Measurements from ENCODE around the gene BNC2.

DNA sequence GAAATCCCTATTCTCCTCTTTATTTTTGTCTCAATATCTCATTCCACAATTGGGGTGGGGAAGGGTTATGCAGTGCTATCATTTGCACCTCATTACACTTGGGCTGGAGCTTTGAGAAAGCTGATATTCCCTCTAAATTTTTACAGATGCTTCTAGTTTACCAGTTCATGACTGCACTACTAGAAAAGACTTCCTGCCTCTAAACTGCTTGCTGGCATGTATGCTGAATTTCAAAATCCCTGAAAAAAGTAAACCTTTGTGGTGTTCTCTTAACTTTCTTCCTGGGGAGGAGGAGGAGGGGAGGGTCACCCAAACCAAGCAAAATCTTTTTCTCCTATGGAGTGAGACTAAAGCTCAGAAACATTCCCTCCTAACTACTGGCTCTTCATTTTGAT lies 45.1 kb downstream of the BNC2 start:
- no peak for TF ChIP-seq POLR2A (IDR thresholded peaks at IDR 0.05; ENCODE audit: low read length)
- no peak for TF ChIP-seq GATA1 (IDR thresholded peaks at IDR 0.05; ENCODE audit: low read depth, low read length)
